ENCODE results near the gene RAPGEF6. TPM values are rescaled to one million over a fixed set of nuclear protein-coding genes. Genes with fewer than 3 reads are reported as not detected.

RAPGEF6 gene
- polyA plus RNA-seq, 1 donor from 2014 or later: 121 TPM

DNA sequence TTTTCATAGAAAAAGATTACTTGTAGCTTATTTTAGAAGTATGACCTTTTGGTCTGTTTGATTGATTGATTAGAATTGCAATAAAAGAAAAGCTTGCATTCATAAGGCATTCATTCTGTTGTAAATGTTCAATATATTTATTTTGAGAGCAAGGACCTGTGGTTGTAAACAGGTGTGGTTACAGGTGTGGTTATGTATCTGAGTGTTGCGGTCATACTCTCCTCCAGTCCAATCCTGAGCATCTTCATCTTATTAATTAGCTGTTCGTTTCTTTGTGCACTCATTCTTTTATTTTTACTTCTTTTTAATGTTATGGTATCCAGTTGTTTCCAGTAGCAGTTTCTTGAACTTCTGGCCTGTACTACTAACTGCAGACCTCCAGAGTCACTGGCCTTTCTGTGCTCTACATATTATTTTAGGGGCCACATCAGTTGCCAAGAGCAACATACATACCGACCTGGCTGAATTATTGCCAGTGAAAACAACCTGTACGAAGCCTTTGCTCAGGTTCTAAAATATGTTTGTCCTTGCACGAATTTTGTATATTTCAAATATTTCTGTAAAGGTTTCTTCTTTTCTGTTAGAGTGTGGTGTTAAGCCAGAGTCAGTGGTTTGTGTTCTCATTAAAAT is 242.4 kb downstream of the RAPGEF6 start:
- H3K4me3 ChIP-seq (ENCODE audit: low read length): no peak overlapping the region
- peaks cover 13% of the 10 kb centered on the region for H3K36me3 ChIP-seq (ENCODE audit: insufficient read depth, low read length)

DNA sequence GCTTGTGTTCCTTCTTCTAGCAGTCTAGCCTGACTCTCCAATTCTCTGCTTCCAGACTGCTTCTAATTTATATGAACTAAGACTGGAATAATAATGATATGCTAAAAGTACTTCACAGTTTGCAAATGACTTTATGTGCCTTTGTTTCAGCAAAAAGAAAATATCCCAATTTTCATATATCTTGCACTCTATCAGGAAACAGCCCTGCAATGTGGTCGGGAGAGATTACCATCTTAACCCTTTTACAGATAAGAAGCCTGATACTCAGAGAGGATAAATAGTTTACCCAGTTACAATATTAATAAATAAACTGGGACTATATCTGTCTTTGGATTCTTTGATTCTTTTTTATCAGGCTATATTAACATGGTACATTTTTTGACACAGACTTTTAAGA is 245.2 kb downstream of the RAPGEF6 start:
- Histone ChIP-seq H3F3A (ENCODE audit: insufficient read depth, low read length, poor library complexity, severe bottlenecking) (no peaks in the 10 kb centered on the region), H3K9me2 (ENCODE audit: insufficient read depth, low read length) (no peaks in the 10 kb centered on the region), H2AFZ (ENCODE audit: low read depth, low read length) (no peak overlapping the region), H3K27ac (ENCODE audit: low read length) (no peak overlapping the region), H3K9me3 (ENCODE audit: low read length) (no peaks in the 10 kb centered on the region), H3K79me2 (replicated peaks; ENCODE audit: insufficient read depth, low read length) (no peaks in the 10 kb centered on the region), H3K36me3 (ENCODE audit: insufficient read depth, low read length) (peaks cover 7% of the 10 kb centered on the region), H3K27me3 (ENCODE audit: insufficient read depth, low read depth, low read length) (no peaks in the 10 kb centered on the region), H3K9ac (ENCODE audit: low read length) (no peak overlapping the region), H4K20me1 (ENCODE audit: insufficient read depth) (no peaks in the 10 kb centered on the region), H3K4me2 (ENCODE audit: low read length) (no peak overlapping the region), H3K4me3 (ENCODE audit: low read length) (no peak overlapping the region)
- TF ChIP-seq SMC3 (conservative IDR thresholded peaks at IDR 0.05; ENCODE audit: poor library complexity) (no peak), EZH2 (IDR thresholded peaks at IDR 0.05; ENCODE audit: borderline replicate concordance, insufficient read depth, low read length, poor library complexity, severe bottlenecking) (no peak), MXI1 (conservative IDR thresholded peaks at IDR 0.05; ENCODE audit: poor library complexity, severe bottlenecking) (no peak), RAD21 (conservative IDR thresholded peaks at IDR 0.05) (no peak), TAF1 (IDR thresholded peaks at IDR 0.05; ENCODE audit: low read depth) (no peak), POLR2AphosphoS5 (IDR thresholded peaks at IDR 0.05) (no peak), CTCF (IDR thresholded peaks at IDR 0.05; ENCODE audit: poor library complexity, severe bottlenecking) (no peak)
- TF ChIP-seq, protein P1, sequence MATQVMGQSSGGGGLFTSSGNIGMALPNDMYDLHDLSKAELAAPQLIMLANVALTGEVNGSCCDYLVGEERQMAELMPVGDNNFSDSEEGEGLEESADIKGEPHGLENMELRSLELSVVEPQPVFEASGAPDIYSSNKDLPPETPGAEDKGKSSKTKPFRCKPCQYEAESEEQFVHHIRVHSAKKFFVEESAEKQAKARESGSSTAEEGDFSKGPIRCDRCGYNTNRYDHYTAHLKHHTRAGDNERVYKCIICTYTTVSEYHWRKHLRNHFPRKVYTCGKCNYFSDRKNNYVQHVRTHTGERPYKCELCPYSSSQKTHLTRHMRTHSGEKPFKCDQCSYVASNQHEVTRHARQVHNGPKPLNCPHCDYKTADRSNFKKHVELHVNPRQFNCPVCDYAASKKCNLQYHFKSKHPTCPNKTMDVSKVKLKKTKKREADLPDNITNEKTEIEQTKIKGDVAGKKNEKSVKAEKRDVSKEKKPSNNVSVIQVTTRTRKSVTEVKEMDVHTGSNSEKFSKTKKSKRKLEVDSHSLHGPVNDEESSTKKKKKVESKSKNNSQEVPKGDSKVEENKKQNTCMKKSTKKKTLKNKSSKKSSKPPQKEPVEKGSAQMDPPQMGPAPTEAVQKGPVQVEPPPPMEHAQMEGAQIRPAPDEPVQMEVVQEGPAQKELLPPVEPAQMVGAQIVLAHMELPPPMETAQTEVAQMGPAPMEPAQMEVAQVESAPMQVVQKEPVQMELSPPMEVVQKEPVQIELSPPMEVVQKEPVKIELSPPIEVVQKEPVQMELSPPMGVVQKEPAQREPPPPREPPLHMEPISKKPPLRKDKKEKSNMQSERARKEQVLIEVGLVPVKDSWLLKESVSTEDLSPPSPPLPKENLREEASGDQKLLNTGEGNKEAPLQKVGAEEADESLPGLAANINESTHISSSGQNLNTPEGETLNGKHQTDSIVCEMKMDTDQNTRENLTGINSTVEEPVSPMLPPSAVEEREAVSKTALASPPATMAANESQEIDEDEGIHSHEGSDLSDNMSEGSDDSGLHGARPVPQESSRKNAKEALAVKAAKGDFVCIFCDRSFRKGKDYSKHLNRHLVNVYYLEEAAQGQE (IDR thresholded peaks at IDR 0.05; ENCODE audit: borderline replicate concordance): no peak

More for the DNA sequence above, 242.4 kb downstream of the RAPGEF6 start:
- H3K9me2 ChIP-seq (ENCODE audit: insufficient read depth, low read length): no peaks in the 10 kb centered on the region
- H3F3A ChIP-seq (ENCODE audit: insufficient read depth, low read length, poor library complexity, severe bottlenecking): no peaks in the 10 kb centered on the region
- H2AFZ ChIP-seq (ENCODE audit: low read depth, low read length): no peak overlapping the region
- no peaks in the 10 kb centered on the region for H3K9me3 ChIP-seq (ENCODE audit: low read length)
- H3K79me2 ChIP-seq (replicated peaks; ENCODE audit: insufficient read depth, low read length): no peaks in the 10 kb centered on the region
- H3K27me3 ChIP-seq (ENCODE audit: insufficient read depth, low read depth, low read length): no peaks in the 10 kb centered on the region
- no peak overlapping the region for H3K9ac ChIP-seq (ENCODE audit: low read length)
- no peaks in the 10 kb centered on the region for H4K20me1 ChIP-seq (ENCODE audit: insufficient read depth)
- H3K4me2 ChIP-seq (ENCODE audit: low read length): no peak overlapping the region
- TF ChIP-seq TAF1 (IDR thresholded peaks at IDR 0.05; ENCODE audit: low read depth): no peak
- TF ChIP-seq, protein P1 (IDR thresholded peaks at IDR 0.05; ENCODE audit: borderline replicate concordance): no peak
- TF ChIP-seq POLR2AphosphoS5 (IDR thresholded peaks at IDR 0.05): no peak
- no peak for TF ChIP-seq SMC3 (conservative IDR thresholded peaks at IDR 0.05; ENCODE audit: poor library complexity)
- no peak for TF ChIP-seq RAD21 (conservative IDR thresholded peaks at IDR 0.05)
- no peak for TF ChIP-seq EP300 (conservative IDR thresholded peaks at IDR 0.05; ENCODE audit: poor library complexity, severe bottlenecking)
- no peak for TF ChIP-seq MXI1 (conservative IDR thresholded peaks at IDR 0.05; ENCODE audit: poor library complexity, severe bottlenecking)
- no peak for TF ChIP-seq CTCF (IDR thresholded peaks at IDR 0.05; ENCODE audit: poor library complexity, severe bottlenecking)
- no peak for TF ChIP-seq EZH2 (IDR thresholded peaks at IDR 0.05; ENCODE audit: borderline replicate concordance, insufficient read depth, low read length, poor library complexity, severe bottlenecking)
- no peak overlapping the region for H3K27ac ChIP-seq (ENCODE audit: low read length)

Data from neural cell (in vitro differentiated cells).